Measurements from ENCODE around the gene P4HTM. TPM values are rescaled to one million over a fixed set of nuclear protein-coding genes. Genes with fewer than 3 reads are reported as not detected.

The P4HTM gene
- total and polyA plus RNA-seq, 2 donors (not counting 1 experiment from before 2014, with no cell fraction given) = 48.5 to 70.6 TPM

- Histone ChIP-seq H3K4me2 (replicated peaks; ENCODE audit: low read depth, low read length, poor library complexity, severe bottlenecking) (no peak overlapping the region), H2AFZ (ENCODE audit: insufficient read depth, low read depth, low read length, poor library complexity, severe bottlenecking) (no peak overlapping the region), H3K4me1 (ENCODE audit: control insufficient read depth in 2 of 2, insufficient read depth in 2 of 2, low read length in 2 of 2) (peaks cover under 1% of the 10 kb centered on the region in 2 donors), H3K4me3 (ENCODE audit: control extremely low read depth in 1 of 5, extremely low read depth in 1 of 5, insufficient read depth in 1 of 5, low read depth in 2 of 5, low read length in 4 of 5) (no peak overlapping the region), H3K27me3 (replicated peaks in 1 of 4; ENCODE audit: control extremely low read depth in 1 of 4, control insufficient read depth in 3 of 4, insufficient read depth in 4 of 4, low read length in 3 of 4) (no peaks in the 10 kb centered on the region), H3K9ac (ENCODE audit: low read length) (no peak overlapping the region), H3K27ac (ENCODE audit: low read length in 2 of 2) (no peak overlapping the region), H3K9me3 (ENCODE audit: control extremely low read depth in 1 of 3, control insufficient read depth in 2 of 3, insufficient read depth in 1 of 3, low read length in 2 of 3) (no peaks in the 10 kb centered on the region), H4K20me1 (ENCODE audit: control insufficient read depth, insufficient read depth, low read length, poor library complexity, severe bottlenecking) (no peaks in the 10 kb centered on the region), H3K79me2 (ENCODE audit: control insufficient read depth, insufficient read depth, low read length) (peaks cover under 1% of the 10 kb centered on the region), H3K36me3 (replicated peaks in 1 of 2; ENCODE audit: control extremely low read depth in 1 of 2, control insufficient read depth in 1 of 2, extremely low read depth in 1 of 2, insufficient read depth in 2 of 2, low read length in 1 of 2) (peaks cover 0 to 8% of the 10 kb centered on the region in 2 experiments)
- TF ChIP-seq EZH2 (IDR thresholded peaks at IDR 0.05; ENCODE audit: borderline replicate concordance, insufficient read depth, low read depth, low read length, poor library complexity, severe bottlenecking) (no peak), CTCF (IDR thresholded peaks at IDR 0.05) (no peak)
- H3K9me3 Mint-ChIP-seq (ENCODE audit: insufficient read depth) = no peaks in the 10 kb centered on the region
- CTCF ChIA-PET = no interaction called here
- POLR2A ChIA-PET = interaction anchor here (0.5 kb wide), 1 partner anchor 9 kb away, joined by 5 read pairs; no protein-coding TSS in a partner anchor
- H3K4me3 Mint-ChIP-seq = no peak overlapping the region
- ATAC-seq (ENCODE audit: low read depth) (no peak), DNase-seq (no peak)
- H3K4me1 Mint-ChIP-seq = peaks cover 4% of the 10 kb centered on the region
- WGBS (ENCODE audit: insufficient coverage) = 97% methylated on average over 8 of the region's 8 CpGs
- intact Hi-C loops (cut with micrococcal nuclease) = no loop called here
- H3K27me3 Mint-ChIP-seq = no peaks in the 10 kb centered on the region
- H3K27ac Mint-ChIP-seq = no peak overlapping the region
Measured at GRCh38 chr3:48996640-48997039, 6.6 kb downstream of the P4HTM start.

- TF ChIP-seq CTCF (IDR thresholded peaks at IDR 0.05) = no peak
- no peak for TF ChIP-seq EZH2 (IDR thresholded peaks at IDR 0.05; ENCODE audit: borderline replicate concordance, insufficient read depth, low read depth, low read length, poor library complexity, severe bottlenecking)
- Histone ChIP-seq H3K36me3 (replicated peaks in 1 of 2; ENCODE audit: control extremely low read depth in 1 of 2, control insufficient read depth in 1 of 2, extremely low read depth in 1 of 2, insufficient read depth in 2 of 2, low read length in 1 of 2) (peaks cover 0 to 8% of the 10 kb centered on the region in 2 experiments), H3K4me3 (ENCODE audit: control extremely low read depth in 1 of 5, extremely low read depth in 1 of 5, insufficient read depth in 1 of 5, low read depth in 2 of 5, low read length in 4 of 5) (no peak overlapping the region), H2AFZ (ENCODE audit: insufficient read depth, low read depth, low read length, poor library complexity, severe bottlenecking) (no peak overlapping the region), H3K9ac (ENCODE audit: low read length) (no peak overlapping the region), H3K4me2 (replicated peaks; ENCODE audit: low read depth, low read length, poor library complexity, severe bottlenecking) (no peak overlapping the region), H3K79me2 (ENCODE audit: control insufficient read depth, insufficient read depth, low read length) (no peaks in the 10 kb centered on the region), H3K9me3 (ENCODE audit: control extremely low read depth in 1 of 3, control insufficient read depth in 2 of 3, insufficient read depth in 1 of 3, low read length in 2 of 3) (no peaks in the 10 kb centered on the region), H3K27me3 (replicated peaks in 1 of 4; ENCODE audit: control extremely low read depth in 1 of 4, control insufficient read depth in 3 of 4, insufficient read depth in 4 of 4, low read length in 3 of 4) (no peaks in the 10 kb centered on the region), H4K20me1 (ENCODE audit: control insufficient read depth, insufficient read depth, low read length, poor library complexity, severe bottlenecking) (no peaks in the 10 kb centered on the region), H3K27ac (ENCODE audit: low read length in 2 of 2) (no peak overlapping the region), H3K4me1 (ENCODE audit: control insufficient read depth in 2 of 2, insufficient read depth in 2 of 2, low read length in 2 of 2) (no peaks in the 10 kb centered on the region)
- ChIA-PET POLR2A (interaction anchor here (0.5 to 0.6 kb wide), 2 partner anchors 10 to 93 kb away, joined by 5 read pairs; no protein-coding TSS in a partner anchor), CTCF (no interaction called here)
- Mint-ChIP-seq H3K4me3 (no peak overlapping the region), H3K27ac (no peak overlapping the region), H3K4me1 (peaks cover 2% of the 10 kb centered on the region), H3K27me3 (no peaks in the 10 kb centered on the region), H3K9me3 (ENCODE audit: insufficient read depth) (no peaks in the 10 kb centered on the region)
- DNase-seq = no peak
- ATAC-seq (ENCODE audit: low read depth) = no peak
- WGBS (ENCODE audit: insufficient coverage) = 95% methylated on average over 7 of the region's 8 CpGs
- intact Hi-C loops (cut with micrococcal nuclease) = no loop called here
Measured at GRCh38 chr3:48997102-48997635, 7.1 kb downstream of the P4HTM start.

All from B cell (primary cell).